Ectodermal cell (in vitro differentiated cells): ENCODE data around the gene LTV1.
"Not testable (repeated sequence)": the region's sequence is repeated elsewhere in the genome, so short reads cannot be mapped to it uniquely, and the experiment has no call there.

Experiments used
- H3K27ac ChIP-seq: 2 replicates; pipeline ENCODE4 v1.7.0; 2013; ENCODE audit warnings: mild to moderate bottlenecking, low read depth, low read length; ENCODE audit not compliant: insufficient read depth, poor library complexity, severe bottlenecking
- H3K27me3 ChIP-seq: 2 replicates; pipeline ENCODE4 v1.7.0; 2013; ENCODE audit warnings: mild to moderate bottlenecking, low read length; ENCODE audit not compliant: insufficient read depth, control insufficient read depth, poor library complexity, severe bottlenecking
- H3K36me3 ChIP-seq: one replicate; pipeline ENCODE4 v1.7.0; 2013; ENCODE audit warnings: low read length; ENCODE audit not compliant: control insufficient read depth, insufficient read depth
- H3K4me1 ChIP-seq: one replicate; pipeline ENCODE4 v1.7.0; 2013; ENCODE audit warnings: low read length; ENCODE audit not compliant: control insufficient read depth, insufficient read depth
- H3K4me3 ChIP-seq: 2 replicates; pipeline ENCODE4 v1.7.0; 2013; ENCODE audit warnings: low read depth, low read length, control low read depth; ENCODE audit not compliant: insufficient read depth
- H3K9me3 ChIP-seq: 2 replicates; pipeline ENCODE4 v1.7.0; 2013; ENCODE audit warnings: mild to moderate bottlenecking, low read length, moderate library complexity; ENCODE audit not compliant: control insufficient read depth
- WGBS, 2 experiments: methylation state at CpG; one replicate each; pipeline ENCODE4 v1.1.7; 2013; ENCODE audit warnings: missing lambda C conversion rate in 2 of 2; 5-methylcytosine and 5-hydroxymethylcytosine counted together

LTV1 gene

DNA sequence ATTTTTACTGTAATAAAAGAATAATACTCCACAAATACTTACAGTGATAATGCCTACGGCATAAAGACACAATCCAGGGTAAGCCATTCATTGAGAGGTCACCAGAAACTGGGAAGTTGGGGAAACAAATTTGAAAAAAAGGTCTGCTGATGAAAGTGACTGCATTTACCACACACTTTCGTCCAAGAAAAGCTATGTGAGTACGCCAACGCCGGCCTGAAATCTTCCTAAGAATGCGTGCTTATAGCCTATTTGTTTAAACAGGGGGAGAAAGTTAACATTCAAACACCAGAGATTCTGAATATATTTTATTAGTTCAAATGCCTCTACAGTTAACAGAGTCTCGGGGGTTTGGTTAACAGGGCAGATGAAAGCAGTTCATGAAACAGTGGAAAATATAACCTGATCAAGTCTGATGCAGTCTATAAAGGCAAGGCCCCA lies 657 bp upstream of the LTV1 start:
- no peaks in the 10 kb centered on the region for H3K27me3 ChIP-seq
- peaks cover 2% of the 10 kb centered on the region for H3K36me3 ChIP-seq
- H3K4me1 ChIP-seq = peaks cover 3% of the 10 kb centered on the region
- no peaks in the 10 kb centered on the region for H3K9me3 ChIP-seq
- H3K27ac ChIP-seq = peak overlapping the region; percentile 94
- H3K4me3 ChIP-seq = peak overlapping the region; percentile 67
- WGBS, 2 experiments = 54 to 74% methylated on average over 7 of the region's 7 CpGs

DNA sequence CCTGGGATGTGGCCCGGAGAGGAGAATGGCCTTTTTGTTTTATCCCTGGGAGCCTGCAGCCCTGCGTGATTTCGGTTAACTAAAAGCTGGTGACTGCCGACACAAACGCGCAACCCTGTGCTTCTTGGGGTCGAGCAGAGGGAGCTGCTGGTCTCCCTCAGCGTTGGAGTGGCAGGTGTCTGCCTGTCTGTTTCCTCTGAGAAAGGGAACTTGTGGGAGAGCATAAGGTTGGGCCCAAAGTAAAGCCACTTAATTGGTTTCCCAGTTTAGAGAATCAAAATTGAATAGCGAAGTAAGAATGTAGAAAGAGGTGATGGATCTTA lies 500 bp downstream of the LTV1 start:
- H3K9me3 ChIP-seq = no peaks in the 10 kb centered on the region
- H3K27ac ChIP-seq = peak overlapping the region; percentile 12
- no peaks in the 10 kb centered on the region for H3K27me3 ChIP-seq
- peak overlapping the region; percentile 67 for H3K4me3 ChIP-seq
- peaks cover 3% of the 10 kb centered on the region for H3K4me1 ChIP-seq
- peaks cover 6% of the 10 kb centered on the region for H3K36me3 ChIP-seq
- 1 to 2% methylated on average over 9 of the region's 9 CpGs for WGBS, 2 experiments

DNA sequence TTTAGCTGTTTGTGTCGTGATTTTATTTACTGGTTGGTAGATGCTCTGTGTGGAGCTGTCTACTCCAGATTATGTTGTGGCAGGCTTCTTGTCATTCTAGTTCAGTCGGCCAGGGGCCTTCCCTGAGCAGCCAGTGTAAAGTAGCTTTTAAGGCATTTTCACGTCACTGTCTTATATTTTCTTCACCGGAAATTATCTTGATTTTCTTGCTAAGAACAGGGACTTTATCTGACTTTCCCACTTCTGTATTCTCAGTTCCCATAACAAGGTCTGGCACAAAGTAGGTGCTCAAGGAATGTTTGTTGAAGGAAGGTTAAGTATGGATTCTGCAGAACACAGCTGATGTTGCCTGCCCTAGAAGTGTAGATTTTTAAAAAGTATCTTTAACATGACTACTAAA lies 868 bp downstream of the LTV1 start:
- peaks cover 6% of the 10 kb centered on the region for H3K36me3 ChIP-seq
- WGBS, 2 experiments = 32 to 38% methylated on average over 4 of the region's 4 CpGs
- H3K27me3 ChIP-seq = no peaks in the 10 kb centered on the region
- no peaks in the 10 kb centered on the region for H3K9me3 ChIP-seq
- H3K27ac ChIP-seq = no peak overlapping the region
- peak overlapping the region; percentile 67 for H3K4me3 ChIP-seq
- peaks cover 3% of the 10 kb centered on the region for H3K4me1 ChIP-seq

DNA sequence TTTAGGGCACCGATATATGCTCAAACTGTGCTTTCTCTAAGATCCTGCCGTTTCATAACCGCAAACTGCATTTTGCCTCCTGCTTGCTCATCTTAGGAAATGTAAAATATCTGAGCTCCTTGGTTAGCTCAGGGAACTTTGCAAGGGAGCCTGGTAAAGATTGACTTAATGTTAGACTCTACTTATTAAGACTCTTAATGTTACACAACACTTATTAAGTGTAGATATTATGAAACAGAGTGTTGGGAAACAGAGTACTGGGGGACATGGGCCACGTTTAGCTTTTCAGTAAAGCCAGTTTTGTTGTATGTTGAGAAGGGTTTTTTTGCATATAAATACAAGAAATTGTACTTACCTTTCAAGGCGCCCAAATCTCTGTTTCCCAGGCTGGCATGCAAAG lies 1.9 kb downstream of the LTV1 start:
- H3K9me3 ChIP-seq = no peaks in the 10 kb centered on the region
- peaks cover 3% of the 10 kb centered on the region for H3K4me1 ChIP-seq
- H3K4me3 ChIP-seq = no peak overlapping the region
- H3K27me3 ChIP-seq = no peaks in the 10 kb centered on the region
- WGBS, 2 experiments = 95 to 97% methylated on average over 5 of the region's 5 CpGs
- no peak overlapping the region for H3K27ac ChIP-seq
- H3K36me3 ChIP-seq = peaks cover 16% of the 10 kb centered on the region

DNA sequence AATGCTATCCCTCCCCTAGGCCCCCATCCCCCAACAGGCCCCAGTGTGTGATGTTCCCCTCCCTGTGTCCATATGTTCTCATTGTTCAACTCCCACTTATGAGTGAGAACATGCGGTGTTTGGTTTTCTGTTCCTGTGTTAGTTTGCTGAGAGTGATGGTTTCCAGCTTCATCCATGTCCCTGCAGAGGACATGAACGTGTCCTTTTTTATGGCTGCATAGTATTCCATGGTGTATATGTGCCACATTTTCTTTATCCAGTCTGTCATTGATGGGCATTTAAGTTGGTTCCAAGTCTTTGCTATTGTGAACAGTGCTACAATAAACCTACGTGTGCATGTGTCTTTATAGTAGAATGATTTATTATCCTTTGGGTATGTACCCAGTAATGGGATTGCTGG lies 8.6 kb downstream of the LTV1 start:
- H3K36me3 ChIP-seq = peaks cover 26% of the 10 kb centered on the region
- WGBS, 2 experiments = 91 to 99% methylated on average over 3 of the region's 3 CpGs
- not testable (repeated sequence) for H3K27me3 ChIP-seq, H3K4me3 ChIP-seq, H3K9me3 ChIP-seq, H3K27ac ChIP-seq, H3K4me1 ChIP-seq

DNA sequence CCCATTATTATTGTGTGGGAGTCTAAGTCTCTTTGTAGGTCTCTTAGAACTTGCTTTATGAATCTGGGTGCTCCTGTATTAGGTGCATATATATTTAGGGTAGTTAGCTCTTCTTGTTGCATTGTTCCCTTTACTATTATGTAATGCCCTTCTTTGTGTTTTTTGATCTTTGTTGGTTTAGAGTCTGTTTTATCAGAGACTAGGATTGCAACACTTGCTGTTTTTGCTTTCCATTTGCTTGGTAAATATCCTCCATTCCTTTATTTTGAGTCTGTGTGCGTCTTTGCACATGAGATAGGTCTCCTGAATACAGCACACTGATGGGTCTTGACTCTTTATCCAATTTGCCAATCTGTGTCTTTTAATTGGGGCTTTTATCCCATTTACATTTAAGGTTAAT lies 11.9 kb downstream of the LTV1 start:
- H3K27ac ChIP-seq, H3K4me3 ChIP-seq, H3K4me1 ChIP-seq, H3K9me3 ChIP-seq, H3K27me3 ChIP-seq: not testable (repeated sequence)
- 81 to 95% methylated on average over 1 of the region's 1 CpG for WGBS, 2 experiments
- H3K36me3 ChIP-seq = peaks cover 37% of the 10 kb centered on the region

DNA sequence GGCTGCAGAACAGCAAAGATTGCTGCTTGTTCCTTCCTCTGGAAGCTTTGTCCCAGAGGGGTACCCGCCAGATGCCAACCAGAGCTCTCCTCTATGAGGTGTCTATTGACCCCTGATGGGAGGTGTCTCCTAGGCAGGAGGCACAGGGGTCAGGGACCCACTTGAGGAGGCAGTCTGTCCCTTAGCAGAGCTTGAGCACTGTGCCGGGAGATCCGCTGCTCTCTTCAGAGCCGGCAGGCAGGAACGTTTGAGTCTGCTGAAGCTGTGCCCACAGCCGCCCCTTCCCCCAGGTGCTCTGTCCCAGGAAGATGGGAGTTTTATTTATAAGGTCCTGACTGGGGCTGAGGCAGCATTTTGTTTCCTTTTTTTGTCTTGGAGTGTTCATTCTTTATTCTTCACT lies 13.6 kb downstream of the LTV1 start:
- H3K4me1 ChIP-seq, H3K4me3 ChIP-seq, H3K27me3 ChIP-seq, H3K9me3 ChIP-seq, H3K27ac ChIP-seq: not testable (repeated sequence)
- WGBS, 2 experiments = 96 to 98% methylated on average over 6 of the region's 6 CpGs
- H3K36me3 ChIP-seq = peaks cover 27% of the 10 kb centered on the region

DNA sequence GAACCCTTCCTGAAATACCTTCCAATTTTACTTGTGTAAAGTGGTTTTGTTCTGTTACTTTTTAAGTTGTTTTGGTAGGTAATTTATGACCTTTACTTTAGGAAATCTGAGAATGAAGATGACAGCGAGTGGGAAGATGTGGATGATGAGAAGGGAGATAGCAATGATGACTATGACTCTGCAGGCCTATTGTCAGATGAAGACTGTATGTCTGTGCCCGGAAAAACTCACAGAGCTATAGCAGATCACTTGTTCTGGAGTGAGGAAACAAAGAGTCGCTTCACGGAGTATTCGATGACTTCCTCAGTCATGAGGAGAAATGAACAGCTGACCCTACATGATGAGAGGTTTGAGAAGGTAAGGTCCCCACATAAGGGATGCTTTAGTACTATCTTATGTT lies 14.5 kb downstream of the LTV1 start:
- WGBS, 2 experiments = 96 to 98% methylated on average over 5 of the region's 5 CpGs
- no peak overlapping the region for H3K4me3 ChIP-seq
- no peak overlapping the region for H3K27ac ChIP-seq
- no peaks in the 10 kb centered on the region for H3K27me3 ChIP-seq
- no peaks in the 10 kb centered on the region for H3K9me3 ChIP-seq
- no peaks in the 10 kb centered on the region for H3K4me1 ChIP-seq
- H3K36me3 ChIP-seq = peaks cover 36% of the 10 kb centered on the region

DNA sequence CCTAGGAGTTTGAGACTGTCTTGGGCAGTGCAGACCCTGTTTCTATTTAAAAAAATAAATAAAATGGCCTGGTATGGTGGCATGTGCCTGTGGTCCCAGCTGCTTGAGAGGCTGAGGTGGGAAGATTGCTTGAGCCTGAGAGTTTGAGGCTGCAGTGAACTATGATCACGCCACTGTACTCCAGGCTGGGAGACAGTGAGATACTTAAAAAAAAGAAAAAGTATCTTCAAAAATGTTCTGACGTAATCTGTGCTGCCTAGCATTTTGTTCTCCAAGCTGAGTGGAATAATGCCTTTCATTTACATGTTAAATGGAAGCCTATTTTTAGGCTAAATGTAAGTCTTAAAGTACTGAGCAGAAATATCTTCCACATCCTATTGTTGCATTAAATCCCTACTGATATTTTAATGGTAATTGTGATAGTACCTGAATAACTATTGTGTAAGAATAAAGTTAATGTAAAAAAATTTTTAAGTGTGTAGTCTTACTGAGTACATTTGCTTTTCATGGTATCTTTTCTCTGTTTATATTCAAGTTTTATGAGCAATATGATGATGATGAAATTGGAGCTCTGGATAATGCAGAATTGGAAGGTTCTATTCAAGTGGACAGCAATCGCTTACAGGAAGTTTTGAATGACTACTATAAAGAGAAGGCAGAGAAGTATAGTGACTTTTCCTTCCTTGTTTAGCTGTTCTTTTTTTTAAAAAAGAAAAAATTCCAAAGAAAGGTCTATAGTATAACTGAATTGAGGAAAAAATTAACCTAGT lies 16.9 kb downstream of the LTV1 start:
- H3K27ac ChIP-seq = no peak overlapping the region
- H3K36me3 ChIP-seq = peaks cover 42% of the 10 kb centered on the region
- 95% methylated on average over 3 of the region's 3 CpGs for WGBS, 2 experiments
- H3K9me3 ChIP-seq = no peaks in the 10 kb centered on the region
- no peaks in the 10 kb centered on the region for H3K4me1 ChIP-seq
- H3K27me3 ChIP-seq = no peaks in the 10 kb centered on the region
- no peak overlapping the region for H3K4me3 ChIP-seq

DNA sequence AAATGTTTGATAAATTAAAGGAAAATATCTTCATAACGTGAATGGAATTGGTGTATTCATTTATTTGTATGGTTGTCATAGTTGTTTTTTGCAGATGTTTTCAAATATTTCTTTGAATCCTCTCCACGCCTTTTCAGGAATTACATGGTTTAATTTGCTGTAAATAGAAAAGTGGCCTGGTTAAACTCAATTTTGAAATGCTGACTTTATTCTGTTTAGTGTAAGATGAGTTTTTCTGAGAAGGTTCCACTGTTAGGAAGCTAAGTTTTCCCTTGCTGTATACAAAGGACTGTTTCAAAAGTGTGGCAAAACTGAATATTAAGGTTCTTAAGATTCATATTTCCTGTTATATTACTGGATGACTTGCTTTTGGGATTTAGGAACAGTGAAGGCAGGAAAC lies 20.6 kb downstream of the LTV1 start:
- Histone ChIP-seq H3K9me3 (no peaks in the 10 kb centered on the region), H3K27ac (no peak overlapping the region), H3K27me3 (no peaks in the 10 kb centered on the region), H3K4me1 (no peaks in the 10 kb centered on the region), H3K36me3 (peaks cover 31% of the 10 kb centered on the region), H3K4me3 (no peak overlapping the region)
- 96 to 97% methylated on average over 2 of the region's 2 CpGs for WGBS, 2 experiments

DNA sequence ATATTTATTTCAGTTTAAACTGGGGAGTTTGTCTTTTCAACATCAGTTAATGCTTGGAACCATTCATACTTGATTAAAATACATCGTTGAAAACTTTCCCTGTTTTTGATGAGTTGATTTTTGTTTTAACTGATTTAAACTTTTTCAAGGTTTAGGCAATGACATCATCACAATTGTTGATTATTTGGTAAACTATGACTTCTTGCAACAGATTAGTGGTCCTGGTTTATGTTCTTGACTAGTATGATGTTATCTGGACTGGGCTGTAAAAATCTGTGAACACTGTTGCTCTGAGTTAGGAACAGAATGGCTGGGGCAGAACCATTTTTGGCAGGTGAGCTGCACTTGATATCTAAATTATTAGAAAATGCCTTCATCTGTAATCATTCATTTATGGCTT lies 21.1 kb downstream of the LTV1 start, which contains the start of gene ZC2HC1B:
Gene ZC2HC1B, plus strand, starts transcription at position 241 of the 400 bp plus-strand sequence. Its CDS starts 66 bp downstream, at position 307.
- H3K27ac ChIP-seq = no peak within 1 kb of the TSS
- H3K9me3 ChIP-seq = no peaks in the 10 kb centered on the region
- no peak within 1 kb of the TSS for H3K4me3 ChIP-seq
- H3K36me3 ChIP-seq = peaks cover 26% of the 10 kb centered on the region
- 83 to 93% methylated on average over 1 of the region's 1 CpG for WGBS, 2 experiments
- no peaks in the 10 kb centered on the region for H3K4me1 ChIP-seq
- no peaks in the 10 kb centered on the region for H3K27me3 ChIP-seq
